ENCODE results near the gene ALKBH6. TPM values are rescaled to one million over a fixed set of nuclear protein-coding genes. Genes with fewer than 3 reads are reported as not detected.

The ALKBH6 gene
- total RNA-seq, 4 donors from 2014 or later = 16.7 to 31.1 (median 18.6) TPM

- TF ChIP-seq CTCF (IDR thresholded peaks at IDR 0.05; ENCODE audit: low read depth) = no peak
Measured at GRCh38 chr19:36041831-36042230, 27.8 kb upstream of the ALKBH6 start.

- no peak for TF ChIP-seq CTCF (IDR thresholded peaks at IDR 0.05; ENCODE audit: low read depth)
Measured at GRCh38 chr19:36040495-36040894, 26.5 kb upstream of the ALKBH6 start.

GRCh38 chr19:36032251-36033104 is 18.5 kb upstream of the ALKBH6 start, which contains the start of gene CLIP3:
Gene CLIP3 (minus strand): TSS chr19:36032873. CDS start chr19:36032357, 516 bp downstream.
- TF ChIP-seq CTCF (IDR thresholded peaks at IDR 0.05; ENCODE audit: low read depth) = no peak

- no peak for TF ChIP-seq CTCF (IDR thresholded peaks at IDR 0.05; ENCODE audit: low read depth)
Measured at GRCh38 chr19:36031308-36031707, 17.3 kb upstream of the ALKBH6 start.

- no peak for TF ChIP-seq CTCF (IDR thresholded peaks at IDR 0.05; ENCODE audit: low read depth)
Measured at GRCh38 chr19:36030264-36031148, 16.5 kb upstream of the ALKBH6 start.

GRCh38 chr19:36028313-36029041 is 14.5 kb upstream of the ALKBH6 start:
- TF ChIP-seq CTCF (IDR thresholded peaks at IDR 0.05; ENCODE audit: low read depth) = no peak
